ENCODE data around the gene DNMT3B.

DNA sequence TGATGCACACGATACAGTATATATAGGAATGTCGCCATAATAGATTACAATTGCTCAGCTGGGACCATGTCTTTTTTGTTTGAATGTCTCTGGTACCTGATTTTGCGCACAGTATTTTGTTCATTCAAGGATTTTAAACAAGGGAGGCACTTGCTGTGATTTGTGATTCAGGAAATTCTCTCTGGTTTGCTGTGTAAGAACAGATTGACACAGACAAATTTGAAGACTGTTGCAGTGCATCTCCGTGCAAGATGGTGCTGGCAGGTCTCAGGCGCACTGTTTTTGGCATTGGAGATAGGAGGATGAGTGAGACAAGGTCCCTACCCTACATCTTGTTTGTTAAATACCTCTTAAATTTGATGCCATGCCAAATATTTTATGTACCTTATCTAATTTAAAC is 60.0 kb downstream of the DNMT3B start:
- no peak for TF ChIP-seq CTCF (IDR thresholded peaks at IDR 0.05; ENCODE audit: low read depth, low read length)
- no peak for TF ChIP-seq MAX (IDR thresholded peaks at IDR 0.05; ENCODE audit: low read depth, low read length)
- TF ChIP-seq MYC (IDR thresholded peaks at IDR 0.05; ENCODE audit: low read depth, low read length) = no peak
